ENCODE results near the gene OR10T2. TPM values are rescaled to one million over a fixed set of nuclear protein-coding genes. Genes with fewer than 3 reads are reported as not detected.
A peak's percentile ranks its signal among the peaks of the same experiment; 100 is the strongest.

OR10T2 gene
- total RNA-seq: not detected in 2 replicates
- not detected for total RNA-seq (2013)
- not detected in 2 replicates for polyA plus RNA-seq
- not detected in 2 replicates for polyA minus RNA-seq

- Mint-ChIP-seq H3K9me3 (ENCODE audit: insufficient read depth) (no peaks in the 10 kb centered on the region), H3K4me3 (no peak within 1 kb of the TSS), H3K27ac (no peak within 1 kb of the TSS), H3K4me1 (peaks cover 12% of the 10 kb centered on the region), H3K27me3 (no peaks in the 10 kb centered on the region)
- Histone ChIP-seq H3K27me3 (replicated peaks in 1 of 4; ENCODE audit: control extremely low read depth in 1 of 4, control insufficient read depth in 3 of 4, insufficient read depth in 4 of 4, low read length in 3 of 4) (no peaks in the 10 kb centered on the region), H3K79me2 (ENCODE audit: control insufficient read depth, insufficient read depth, low read length) (no peaks in the 10 kb centered on the region), H3K9ac (ENCODE audit: low read length) (no peak within 1 kb of the TSS), H3K4me1 (ENCODE audit: control insufficient read depth in 2 of 2, insufficient read depth in 2 of 2, low read length in 2 of 2) (peaks cover 2 to 12% of the 10 kb centered on the region in 2 donors), H3K27ac (ENCODE audit: low read length in 2 of 2) (no peak within 1 kb of the TSS), H2AFZ (ENCODE audit: insufficient read depth, low read depth, low read length, poor library complexity, severe bottlenecking) (peak within 1 kb of the TSS; percentile 20), H4K20me1 (ENCODE audit: control insufficient read depth, insufficient read depth, low read length, poor library complexity, severe bottlenecking) (no peaks in the 10 kb centered on the region), H3K9me3 (ENCODE audit: control extremely low read depth in 1 of 3, control insufficient read depth in 2 of 3, insufficient read depth in 1 of 3, low read length in 2 of 3) (no peaks in the 10 kb centered on the region), H3K4me2 (replicated peaks; ENCODE audit: low read depth, low read length, poor library complexity, severe bottlenecking) (no peak within 1 kb of the TSS), H3K36me3 (replicated peaks in 1 of 2; ENCODE audit: control extremely low read depth in 1 of 2, control insufficient read depth in 1 of 2, extremely low read depth in 1 of 2, insufficient read depth in 2 of 2, low read length in 1 of 2) (no peaks in the 10 kb centered on the region), H3K4me3 (ENCODE audit: control extremely low read depth in 1 of 5, extremely low read depth in 1 of 5, insufficient read depth in 1 of 5, low read depth in 2 of 5, low read length in 4 of 5) (no peak within 1 kb of the TSS)
- ATAC-seq (ENCODE audit: low read depth): no peak
- intact Hi-C loops (cut with micrococcal nuclease): loop anchor here (10.0 kb wide), 2 partner anchors 154 to 616 kb away; no protein-coding TSS in a partner anchor
- DNase-seq: no peak
- CTCF ChIA-PET: interaction anchor here (0.8 kb wide), 1 partner anchor 45 kb away, joined by 3 read pairs; the partner anchor contains the start of gene CD1E
- WGBS (ENCODE audit: insufficient coverage): 86% methylated on average over 2 of the region's 5 CpGs
- POLR2A ChIA-PET: no interaction called here
- TF ChIP-seq EZH2 (IDR thresholded peaks at IDR 0.05; ENCODE audit: borderline replicate concordance, insufficient read depth, low read depth, low read length, poor library complexity, severe bottlenecking): no peak
- no peak for TF ChIP-seq CTCF (IDR thresholded peaks at IDR 0.05)
These were observed at the start of gene OR10T2 for GRCh38 chr1:158398818-158399514. OR10T2 (minus strand) TSS chr1:158399466; CDS start chr1:158399466, 0 bp downstream.

GRCh38 chr1:158445376-158445775, 46.1 kb upstream of the OR10T2 start:
- Mint-ChIP-seq H3K27ac (no peak overlapping the region), H3K4me3 (no peak overlapping the region), H3K9me3 (ENCODE audit: insufficient read depth) (no peaks in the 10 kb centered on the region), H3K27me3 (peaks cover 25% of the 10 kb centered on the region), H3K4me1 (no peaks in the 10 kb centered on the region)
- no peaks in the 10 kb centered on the region for H3K27me3 ChIP-seq (replicated peaks in 1 of 4; ENCODE audit: control extremely low read depth in 1 of 4, control insufficient read depth in 3 of 4, insufficient read depth in 4 of 4, low read length in 3 of 4)
- intact Hi-C loops (cut with micrococcal nuclease): no loop called here
- DNase-seq (no peak), ATAC-seq (ENCODE audit: low read depth) (no peak)
- H3K36me3 ChIP-seq (replicated peaks in 1 of 2; ENCODE audit: control extremely low read depth in 1 of 2, control insufficient read depth in 1 of 2, extremely low read depth in 1 of 2, insufficient read depth in 2 of 2, low read length in 1 of 2): no peaks in the 10 kb centered on the region
- WGBS (ENCODE audit: insufficient coverage): 94% methylated on average over 2 of the region's 4 CpGs
- POLR2A ChIA-PET: no interaction called here
- H3K9me3 ChIP-seq (ENCODE audit: control extremely low read depth in 1 of 3, control insufficient read depth in 2 of 3, insufficient read depth in 1 of 3, low read length in 2 of 3): peaks cover 0 to 1% (median 0%) of the 10 kb centered on the region in 3 donors
- CTCF ChIA-PET: no interaction called here
- no peaks in the 10 kb centered on the region for H3K79me2 ChIP-seq (ENCODE audit: control insufficient read depth, insufficient read depth, low read length)
- H2AFZ ChIP-seq (ENCODE audit: insufficient read depth, low read depth, low read length, poor library complexity, severe bottlenecking): no peak overlapping the region
- no peaks in the 10 kb centered on the region for H3K4me1 ChIP-seq (ENCODE audit: control insufficient read depth in 2 of 2, insufficient read depth in 2 of 2, low read length in 2 of 2)
- no peak overlapping the region for H3K4me2 ChIP-seq (replicated peaks; ENCODE audit: low read depth, low read length, poor library complexity, severe bottlenecking)
- H3K4me3 ChIP-seq (ENCODE audit: control extremely low read depth in 1 of 5, extremely low read depth in 1 of 5, insufficient read depth in 1 of 5, low read depth in 2 of 5, low read length in 4 of 5): no peak overlapping the region
- TF ChIP-seq CTCF (IDR thresholded peaks at IDR 0.05) (no peak), EZH2 (IDR thresholded peaks at IDR 0.05; ENCODE audit: borderline replicate concordance, insufficient read depth, low read depth, low read length, poor library complexity, severe bottlenecking) (no peak)
- H3K9ac ChIP-seq (ENCODE audit: low read length): no peak overlapping the region
- no peak overlapping the region for H3K27ac ChIP-seq (ENCODE audit: low read length in 2 of 2)
- no peaks in the 10 kb centered on the region for H4K20me1 ChIP-seq (ENCODE audit: control insufficient read depth, insufficient read depth, low read length, poor library complexity, severe bottlenecking)

Measured in B cell (primary cell).